Lower lobe of right lung (tissue), 2 donors: Measurements from ENCODE around the gene OR1M1. TPM values are rescaled to one million over a fixed set of nuclear protein-coding genes. Genes with fewer than 3 reads are reported as not detected.

Experiments used
- ATAC-seq, 2 donors: fragments of 200-7000 bp; cut with Tn5 transposase; one replicate each; pipeline ENCODE4 v1.9.1; 2020 to 2022; ENCODE audit warnings: mild to moderate bottlenecking in 2 of 2, moderate library complexity in 2 of 2
- DNase-seq: peaks from one replicate; pipeline ENCODE4 v3.0.0-alpha.2; 2020
- H3K27ac ChIP-seq: fragments of 200-600 bp; one replicate; pipeline ENCODE4 v1.8.0; 2022
- H3K27me3 ChIP-seq: fragments of 200-600 bp; one replicate; pipeline ENCODE4 v1.8.0; 2022; ENCODE audit warnings: low read depth
- H3K36me3 ChIP-seq: fragments of 200-600 bp; one replicate; pipeline ENCODE4 v1.8.0; 2022; ENCODE audit warnings: mild to moderate bottlenecking
- H3K4me1 ChIP-seq: fragments of 200-600 bp; one replicate; pipeline ENCODE4 v1.8.0; 2022
- H3K4me3 ChIP-seq: fragments of 200-600 bp; one replicate; pipeline ENCODE4 v1.8.0; 2022; ENCODE audit warnings: mild to moderate bottlenecking
- H3K9me3 ChIP-seq: fragments of 200-600 bp; one replicate; pipeline ENCODE4 v1.8.0; 2022
- CTCF ChIP-seq: fragments of 200-600 bp; IDR thresholded peaks from one replicate; pipeline ENCODE4 v1.8.0; 2022; ENCODE audit warnings: antibody characterized with exemption, mild to moderate bottlenecking
- intact Hi-C: fragments of 100-400 bp; cut with DNase I; formaldehyde crosslinking; loops from one replicate; pipeline ENCODE4 v1.11.0; 2022
- total RNA-seq: library from RNA; stranded (reverse); fragmentation: NEBNext Ultra II Directional; extraction: Animal tissue kit (Norgen Biotek cat#: 25700); gene quantifications from one replicate; pipeline ENCODE4 v1.2.1, GENCODE V29; 2021
- donor health status: DM: no; HTN: yes; CAD: no; lungs with severe emphysema.

Gene OR1M1
- total RNA-seq, 1 donor from 2014 or later, result not detected

GRCh38 chr19:9116547-9116946, 29.7 kb downstream of the OR1M1 start:
- H3K9me3 ChIP-seq, result no peaks in the 10 kb centered on the region
- H3K4me1 ChIP-seq, result no peaks in the 10 kb centered on the region
- DNase-seq, result no peak
- no peak overlapping the region for H3K4me3 ChIP-seq
- intact Hi-C loops, result no loop called here
- H3K27me3 ChIP-seq, result peaks cover 9% of the 10 kb centered on the region
- TF ChIP-seq CTCF, result no peak
- H3K36me3 ChIP-seq, result no peaks in the 10 kb centered on the region
- ATAC-seq, result no peak
- H3K27ac ChIP-seq, result no peak overlapping the region

DNA sequence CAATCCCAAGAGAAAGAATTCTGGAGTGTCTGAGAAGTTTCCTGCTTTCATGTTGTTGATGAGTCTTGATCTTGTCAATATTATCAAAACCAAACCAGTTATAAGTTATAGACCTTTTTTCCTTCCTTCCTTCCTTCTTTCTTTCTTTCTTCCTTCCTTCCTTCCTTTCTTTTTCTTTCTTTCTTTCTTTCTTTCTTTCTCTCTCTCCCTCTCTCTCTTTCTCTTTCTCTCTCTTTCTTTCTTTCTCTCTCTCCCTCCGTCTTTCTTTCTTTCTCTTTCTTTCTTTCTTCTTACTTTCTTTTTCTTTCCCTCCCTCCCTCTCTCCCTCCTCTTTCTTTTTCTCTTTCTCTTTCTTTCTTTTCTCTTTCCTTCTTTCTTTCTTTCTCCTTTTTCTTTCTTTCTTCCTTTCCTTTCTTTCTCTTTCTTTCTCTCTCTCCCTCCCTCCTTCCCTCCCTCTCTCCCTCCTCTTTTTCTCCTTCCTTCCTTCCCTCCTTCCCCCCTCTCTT, 40.1 kb downstream of the OR1M1 start, which contains the start of gene OR7G3:
OR7G3 (minus strand) TSS at position 51 of the 506 bp plus-strand sequence; CDS start at position 51, 0 bp downstream.
- H3K27ac ChIP-seq, result no peak within 1 kb of the TSS
- H3K4me1 ChIP-seq, result no peaks in the 10 kb centered on the region
- TF ChIP-seq CTCF, result no peak
- no peak within 1 kb of the TSS for H3K4me3 ChIP-seq
- H3K27me3 ChIP-seq, result no peaks in the 10 kb centered on the region
- intact Hi-C loops, result no loop called here
- ATAC-seq (no peak), DNase-seq (no peak)
- no peaks in the 10 kb centered on the region for H3K36me3 ChIP-seq
- no peaks in the 10 kb centered on the region for H3K9me3 ChIP-seq

- no peaks in the 10 kb centered on the region for H3K9me3 ChIP-seq
Observed at GRCh38 chr19:9128171-9128570, 41.3 kb downstream of the OR1M1 start.

DNA sequence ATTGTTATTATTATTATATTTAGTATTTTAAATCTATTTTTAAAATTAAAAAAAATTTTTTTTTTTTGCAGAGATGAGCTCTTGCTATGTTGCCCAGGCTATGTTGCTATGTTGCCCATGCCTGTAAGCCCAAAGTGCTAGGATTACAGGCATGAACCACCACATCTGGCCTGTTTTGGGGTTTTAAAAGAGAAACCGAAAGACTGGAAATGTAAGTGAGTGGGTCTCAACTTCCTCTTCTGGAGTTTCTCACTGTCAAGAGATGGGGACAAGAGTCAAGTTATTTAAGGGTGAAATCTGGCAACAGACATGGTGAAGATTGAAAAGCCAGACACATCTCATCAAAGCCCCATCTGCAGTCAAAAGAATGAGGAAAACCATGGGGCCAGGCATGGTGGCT, 44.1 kb downstream of the OR1M1 start:
- Histone ChIP-seq H3K4me1 (no peaks in the 10 kb centered on the region), H3K27me3 (no peaks in the 10 kb centered on the region), H3K27ac (no peak overlapping the region), H3K4me3 (no peak overlapping the region), H3K36me3 (no peaks in the 10 kb centered on the region), H3K9me3 (no peaks in the 10 kb centered on the region)
- TF ChIP-seq CTCF, result no peak
- ATAC-seq (no peak), DNase-seq (no peak)
- intact Hi-C loops, result no loop called here

More at GRCh38 chr19:9128171-9128570, 41.3 kb downstream of the OR1M1 start:
- Histone ChIP-seq H3K27ac (no peak overlapping the region), H3K36me3 (no peaks in the 10 kb centered on the region), H3K27me3 (no peaks in the 10 kb centered on the region), H3K4me3 (no peak overlapping the region), H3K4me1 (no peaks in the 10 kb centered on the region)
- DNase-seq (no peak), ATAC-seq (peak; percentile 39 to 46)
- TF ChIP-seq CTCF, result no peak
- intact Hi-C loops, result no loop called here

- no peaks in the 10 kb centered on the region for H3K27me3 ChIP-seq
- H3K4me3 ChIP-seq, result no peak overlapping the region
- H3K9me3 ChIP-seq, result no peaks in the 10 kb centered on the region
- no peaks in the 10 kb centered on the region for H3K36me3 ChIP-seq
- DNase-seq (no peak), ATAC-seq (no peak)
- no peak overlapping the region for H3K27ac ChIP-seq
- H3K4me1 ChIP-seq, result no peaks in the 10 kb centered on the region
- intact Hi-C loops, result no loop called here
- no peak for TF ChIP-seq CTCF
Observed at GRCh38 chr19:9132422-9132821, 45.6 kb downstream of the OR1M1 start.
